Measurements from ENCODE around the gene CSF1R.

CSF1R gene

GRCh38 chr5:150120617-150121447, 34.5 kb upstream of the CSF1R start:
- DNase-seq, result no peak

- DNase-seq, result no peak
Observed at GRCh38 chr5:150120062-150120441, 33.7 kb upstream of the CSF1R start.

- DNase-seq, result no peak
Observed at GRCh38 chr5:150119421-150120061, 33.2 kb upstream of the CSF1R start.

GRCh38 chr5:150118561-150119229, 32.3 kb upstream of the CSF1R start:
- no peak for DNase-seq

- no peak for DNase-seq
Observed at GRCh38 chr5:150117945-150118560, 31.7 kb upstream of the CSF1R start.

- no peak for DNase-seq
Observed at GRCh38 chr5:150116667-150117400, 30.5 kb upstream of the CSF1R start.

- DNase-seq, result no peak
Observed at GRCh38 chr5:150114773-150115408, 28.5 kb upstream of the CSF1R start.

GRCh38 chr5:150114102-150114641, 27.8 kb upstream of the CSF1R start:
- DNase-seq, result no peak

GRCh38 chr5:150113047-150113744, 26.8 kb upstream of the CSF1R start:
- no peak for DNase-seq

- no peak for DNase-seq
Observed at GRCh38 chr5:150112201-150113046, 26.1 kb upstream of the CSF1R start.

GRCh38 chr5:150111122-150111521, 24.8 kb upstream of the CSF1R start:
- DNase-seq, result no peak

GRCh38 chr5:150109921-150110320, 23.6 kb upstream of the CSF1R start:
- no peak for DNase-seq

- no peak for DNase-seq
Observed at GRCh38 chr5:150108711-150109514, 22.6 kb upstream of the CSF1R start.

GRCh38 chr5:150107909-150108447, 21.6 kb upstream of the CSF1R start:
- no peak for DNase-seq

GRCh38 chr5:150106674-150107426, 20.5 kb upstream of the CSF1R start:
- peak in 1 of 3 experiments; percentile 7 for DNase-seq

GRCh38 chr5:150105928-150106615, 19.7 kb upstream of the CSF1R start:
- no peak for DNase-seq

GRCh38 chr5:150104550-150104870, 18.2 kb upstream of the CSF1R start:
- DNase-seq, result no peak
